SJSA1 (cell line): Measurements from ENCODE around the gene RASSF4. TPM values are rescaled to one million over a fixed set of nuclear protein-coding genes. Genes with fewer than 3 reads are reported as not detected.

Source experiments
- DNase-seq, 2 experiments: peaks; one replicate each; pipeline ENCODE4 v3.0.0-alpha.2; 2015 to 2020; ENCODE audit warnings: low spot score in 2 of 2, low read depth in 1 of 2
- H3K27ac ChIP-seq: fragments of 250-450 bp; sonication (Bioruptor Pico); 2 replicates; pipeline ENCODE4 v1.5.1; 2020; ENCODE audit warnings: mild to moderate bottlenecking, moderate library complexity
- H3K27me3 ChIP-seq: fragments of 250-450 bp; sonication (Bioruptor Pico); replicated peaks from 2 replicates; pipeline ENCODE4 v1.5.1; 2020; ENCODE audit warnings: mild to moderate bottlenecking, moderate library complexity
- H3K36me3 ChIP-seq: fragments of 250-450 bp; sonication (Bioruptor Pico); 2 replicates; pipeline ENCODE4 v1.5.1; 2020; ENCODE audit warnings: mild to moderate bottlenecking
- H3K4me1 ChIP-seq: fragments of 250-450 bp; sonication (Bioruptor Pico); replicated peaks from 2 replicates; pipeline ENCODE4 v1.6.1; 2021; ENCODE audit warnings: mild to moderate bottlenecking
- H3K4me3 ChIP-seq: fragments of 250-450 bp; sonication (Bioruptor Pico); 2 replicates; pipeline ENCODE4 v1.5.1; 2020; ENCODE audit warnings: mild to moderate bottlenecking
- H3K9me3 ChIP-seq: fragments of 250-450 bp; sonication (Bioruptor Pico); replicated peaks from 2 replicates; pipeline ENCODE4 v1.5.1; 2020; ENCODE audit warnings: mild to moderate bottlenecking
- total RNA-seq: library from RNA; depleted of rRNA; stranded (reverse); fragments of >200 nt; shearing (Covaris generic); gene quantifications from 2 replicates; pipeline ENCODE4 v1.2.3, GENCODE V29; 2014

Gene RASSF4
- total RNA-seq, 1 experiment from 2014 or later = 19.7 TPM

DNA sequence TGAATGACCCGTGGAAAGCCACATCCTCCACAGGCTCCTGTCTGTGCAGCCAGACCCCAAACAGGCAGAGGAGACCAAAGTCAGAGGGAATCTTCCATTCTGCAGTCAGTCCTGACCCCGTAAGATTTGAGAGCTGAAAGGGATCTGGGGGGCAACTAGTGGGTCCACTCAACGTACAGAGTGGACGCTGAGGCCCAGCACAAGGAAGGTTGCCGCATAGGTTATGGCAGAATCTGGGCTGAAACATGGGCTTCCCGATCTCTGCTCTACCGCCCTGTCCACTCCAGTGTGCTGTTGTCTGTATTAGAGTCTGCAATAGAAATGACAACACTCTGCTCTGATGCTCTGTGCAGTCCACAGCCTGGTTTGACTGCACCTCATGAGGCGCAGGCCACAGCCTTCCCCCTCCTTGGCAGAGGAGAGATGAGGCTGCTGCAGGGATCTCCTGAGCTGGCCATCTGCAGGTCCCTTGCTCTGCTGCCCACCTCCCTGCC is 33.2 kb downstream of the RASSF4 start:
- Histone ChIP-seq H3K36me3 (peaks cover 42% of the 10 kb centered on the region), H3K4me1 (peaks cover 74% of the 10 kb centered on the region), H3K9me3 (no peaks in the 10 kb centered on the region), H3K27me3 (no peaks in the 10 kb centered on the region), H3K4me3 (no peak overlapping the region), H3K27ac (no peak overlapping the region)
- DNase-seq = no peak

- Histone ChIP-seq H3K9me3 (no peaks in the 10 kb centered on the region), H3K27me3 (no peaks in the 10 kb centered on the region), H3K4me1 (peaks cover 75% of the 10 kb centered on the region), H3K4me3 (no peak overlapping the region), H3K27ac (peak overlapping the region; percentile 80), H3K36me3 (peaks cover 42% of the 10 kb centered on the region)
- DNase-seq = no peak
Observed at GRCh38 chr10:44993226-44993921, 33.8 kb downstream of the RASSF4 start.

GRCh38 chr10:44993922-44994751 is 34.5 kb downstream of the RASSF4 start:
- DNase-seq = peak in 1 of 2 experiments; percentile 69
- Histone ChIP-seq H3K9me3 (no peaks in the 10 kb centered on the region), H3K27me3 (no peaks in the 10 kb centered on the region), H3K36me3 (peaks cover 36% of the 10 kb centered on the region), H3K27ac (peak overlapping the region; percentile 80), H3K4me3 (no peak overlapping the region), H3K4me1 (peaks cover 83% of the 10 kb centered on the region)

GRCh38 chr10:44994752-44995530 is 35.3 kb downstream of the RASSF4 start:
- no peak for DNase-seq
- Histone ChIP-seq H3K9me3 (no peaks in the 10 kb centered on the region), H3K36me3 (peaks cover 31% of the 10 kb centered on the region), H3K4me3 (no peak overlapping the region), H3K4me1 (peaks cover 91% of the 10 kb centered on the region), H3K27ac (peak overlapping the region; percentile 80), H3K27me3 (no peaks in the 10 kb centered on the region)

GRCh38 chr10:44995581-44995913 is 35.9 kb downstream of the RASSF4 start:
- Histone ChIP-seq H3K27me3 (no peaks in the 10 kb centered on the region), H3K27ac (peak overlapping the region; percentile 80), H3K9me3 (no peaks in the 10 kb centered on the region)

GRCh38 chr10:44995914-44996669 is 36.5 kb downstream of the RASSF4 start:
- peak overlapping the region; percentile 80 for H3K27ac ChIP-seq
- no peaks in the 10 kb centered on the region for H3K27me3 ChIP-seq
- H3K4me3 ChIP-seq = no peak overlapping the region
- peaks cover 26% of the 10 kb centered on the region for H3K36me3 ChIP-seq
- peak; percentile 48 to 64 for DNase-seq
- H3K4me1 ChIP-seq = peaks cover 87% of the 10 kb centered on the region
- H3K9me3 ChIP-seq = no peaks in the 10 kb centered on the region

More at GRCh38 chr10:44995581-44995913, 35.9 kb downstream of the RASSF4 start:
- no peak overlapping the region for H3K4me3 ChIP-seq
- H3K4me1 ChIP-seq = peaks cover 91% of the 10 kb centered on the region
- no peak for DNase-seq
- peaks cover 31% of the 10 kb centered on the region for H3K36me3 ChIP-seq

GRCh38 chr10:44997105-44997748 is 37.6 kb downstream of the RASSF4 start:
- DNase-seq = no peak
- peaks cover 83% of the 10 kb centered on the region for H3K4me1 ChIP-seq
- H3K27ac ChIP-seq = peak overlapping the region; percentile 80
- H3K9me3 ChIP-seq = no peaks in the 10 kb centered on the region
- H3K4me3 ChIP-seq = no peak overlapping the region
- peaks cover 21% of the 10 kb centered on the region for H3K36me3 ChIP-seq
- no peaks in the 10 kb centered on the region for H3K27me3 ChIP-seq

DNA sequence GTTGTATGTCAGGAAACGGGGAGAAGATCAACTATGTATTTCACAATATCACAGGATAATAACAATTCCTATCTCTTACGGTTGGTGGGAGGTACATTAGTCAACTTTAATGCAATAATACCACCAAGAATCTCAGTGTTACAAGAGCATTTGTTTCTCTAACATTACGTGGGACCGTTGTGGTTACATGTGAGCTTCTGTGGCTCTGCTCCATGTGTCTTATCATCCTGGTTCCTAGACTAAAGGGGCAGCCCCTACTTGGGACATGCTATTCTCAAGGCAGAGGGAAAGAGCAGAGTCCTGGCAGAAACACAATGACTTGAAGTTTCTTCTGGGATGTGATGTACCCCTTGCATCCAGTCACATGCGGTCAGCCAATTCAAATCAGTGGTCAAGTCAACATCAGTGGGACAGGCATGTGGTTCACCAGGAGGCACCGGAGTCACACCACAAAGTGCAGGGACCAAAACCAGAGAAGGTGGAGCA is 38.6 kb downstream of the RASSF4 start:
- no peaks in the 10 kb centered on the region for H3K27me3 ChIP-seq
- no peak overlapping the region for H3K4me3 ChIP-seq
- no peak overlapping the region for H3K27ac ChIP-seq
- DNase-seq = no peak
- H3K4me1 ChIP-seq = peaks cover 82% of the 10 kb centered on the region
- peaks cover 15% of the 10 kb centered on the region for H3K36me3 ChIP-seq
- no peaks in the 10 kb centered on the region for H3K9me3 ChIP-seq

DNA sequence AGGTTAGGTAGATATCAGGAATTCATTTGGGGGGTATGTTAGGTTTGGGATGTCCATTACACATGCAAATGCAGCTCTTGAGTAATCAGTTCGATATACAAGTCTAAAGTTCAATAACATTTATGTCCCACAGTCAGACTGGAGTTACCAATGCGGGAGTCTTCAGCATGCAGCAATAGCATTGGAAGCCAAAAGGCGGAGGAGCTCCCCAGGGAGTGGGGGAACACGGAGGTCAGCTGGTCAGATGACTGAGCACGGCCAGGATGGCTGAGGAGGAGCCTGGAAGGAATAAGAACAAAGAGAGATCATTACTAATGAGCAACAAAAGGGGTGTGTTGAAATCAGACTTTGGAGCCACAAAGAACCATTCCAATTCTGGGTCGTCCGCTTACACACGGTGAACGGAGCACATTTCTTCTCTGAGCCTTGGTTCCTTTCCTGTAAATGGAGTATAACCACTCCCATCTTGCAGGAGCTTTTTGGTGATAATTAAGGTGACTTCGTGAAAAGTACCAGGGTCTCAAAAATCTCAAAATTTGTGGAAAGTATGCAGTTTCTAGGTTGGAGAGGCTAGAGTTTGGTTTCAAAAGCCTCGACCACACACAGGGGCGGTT is 40.6 kb downstream of the RASSF4 start:
- peak overlapping the region; percentile 71 for H3K4me3 ChIP-seq
- H3K9me3 ChIP-seq = no peaks in the 10 kb centered on the region
- peak in 1 of 2 experiments; percentile 75 for DNase-seq
- no peaks in the 10 kb centered on the region for H3K27me3 ChIP-seq
- H3K4me1 ChIP-seq = peaks cover 62% of the 10 kb centered on the region
- peak overlapping the region; percentile 91 for H3K27ac ChIP-seq
- H3K36me3 ChIP-seq = peaks cover 27% of the 10 kb centered on the region

DNA sequence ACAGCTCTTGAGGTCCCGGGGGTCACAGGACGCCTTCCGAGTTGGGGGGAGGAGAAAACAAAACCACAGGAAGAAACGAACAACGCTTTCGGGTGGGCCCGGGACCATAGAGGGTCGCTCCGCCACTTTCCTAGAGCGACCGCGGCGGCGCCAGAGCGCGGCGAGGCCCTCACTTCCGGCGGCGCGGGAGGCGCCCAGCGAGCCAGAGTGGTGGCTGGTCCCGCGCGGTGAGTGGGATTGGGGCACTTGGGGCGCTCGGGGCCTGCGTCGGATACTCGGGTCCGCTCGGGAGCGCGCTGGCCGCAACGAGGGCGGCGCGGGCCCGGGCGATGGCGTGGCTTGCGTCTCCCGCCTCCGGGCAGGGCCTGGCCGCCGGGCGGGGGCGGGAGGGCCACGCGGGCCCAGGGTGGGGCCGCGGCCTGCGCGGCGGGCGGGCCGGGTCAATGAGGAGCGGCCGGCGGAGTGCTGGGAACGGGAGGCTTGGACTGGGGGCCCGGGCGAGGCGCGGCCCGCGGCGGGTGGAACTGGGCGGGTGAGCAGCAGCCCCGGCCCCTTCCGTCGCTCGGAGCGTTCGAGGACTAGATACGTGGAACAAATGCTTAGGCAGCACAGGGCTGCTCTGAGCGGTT is 41.3 kb downstream of the RASSF4 start, which contains the start of gene ZNF22:
Gene ZNF22, plus strand, starts transcription at position 172 of the 629 bp plus-strand sequence. CDS start 2,446 bp downstream, outside the sequence.
- DNase-seq = peak; percentile 90 to 95
- peaks cover 56% of the 10 kb centered on the region for H3K4me1 ChIP-seq
- peak within 1 kb of the TSS; percentile 71 for H3K4me3 ChIP-seq

GRCh38 chr10:45001381-45002148 is 42.0 kb downstream of the RASSF4 start:
- Histone ChIP-seq H3K4me3 (peak overlapping the region; percentile 71), H3K9me3 (no peaks in the 10 kb centered on the region), H3K27ac (peak overlapping the region; percentile 91), H3K27me3 (no peaks in the 10 kb centered on the region), H3K4me1 (peaks cover 49% of the 10 kb centered on the region), H3K36me3 (peaks cover 37% of the 10 kb centered on the region)
- DNase-seq = peak; percentile 74 to 82

More for the DNA sequence above, 41.3 kb downstream of the RASSF4 start, which contains the start of gene ZNF22:
- Histone ChIP-seq H3K9me3 (no peaks in the 10 kb centered on the region), H3K27me3 (no peaks in the 10 kb centered on the region), H3K36me3 (peaks cover 33% of the 10 kb centered on the region), H3K27ac (peak within 1 kb of the TSS; percentile 91)
